GM12864 (cell line): ENCODE results near the gene JCAD.

Experiments used
- DNase-seq: peaks from one replicate; pipeline ENCODE4 v3.0.0-alpha.2; 2011; ENCODE audit warnings: low read depth
- H3K4me3 ChIP-seq: 2 replicates; pipeline ENCODE4 v1.5.1; 2011; ENCODE audit warnings: mild to moderate bottlenecking, low read depth, low read length, control low read depth
- TF ChIP-seq, protein P1 (sequence below): IDR thresholded peaks from 2 replicates; pipeline ENCODE4 v1.5.1; 2011; ENCODE audit warnings: low read depth, mild to moderate bottlenecking, moderate library complexity, low read length, control low read depth, inconsistent platforms; ENCODE audit errors: missing control alignments

The JCAD gene

DNA sequence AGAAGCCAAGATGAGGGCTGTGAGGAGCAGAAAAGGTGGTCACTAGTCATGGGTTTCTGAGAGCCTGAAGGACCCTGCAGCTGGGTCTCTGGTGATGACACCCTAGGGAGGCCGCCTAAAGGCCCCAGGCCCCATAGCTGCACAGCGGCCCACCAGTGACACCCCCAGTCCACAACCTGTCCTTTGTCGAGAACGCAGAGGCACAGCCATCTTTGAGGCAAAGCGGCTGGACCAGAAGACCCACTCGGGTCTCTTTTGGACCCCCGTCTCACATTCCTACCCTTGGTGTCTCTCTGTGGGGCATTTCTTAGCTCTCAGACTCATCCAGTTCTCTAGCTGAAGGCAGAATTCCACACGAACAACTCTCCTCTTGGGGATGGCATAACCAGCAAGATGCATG, 18.8 kb downstream of the JCAD start:
- TF ChIP-seq, protein P1, sequence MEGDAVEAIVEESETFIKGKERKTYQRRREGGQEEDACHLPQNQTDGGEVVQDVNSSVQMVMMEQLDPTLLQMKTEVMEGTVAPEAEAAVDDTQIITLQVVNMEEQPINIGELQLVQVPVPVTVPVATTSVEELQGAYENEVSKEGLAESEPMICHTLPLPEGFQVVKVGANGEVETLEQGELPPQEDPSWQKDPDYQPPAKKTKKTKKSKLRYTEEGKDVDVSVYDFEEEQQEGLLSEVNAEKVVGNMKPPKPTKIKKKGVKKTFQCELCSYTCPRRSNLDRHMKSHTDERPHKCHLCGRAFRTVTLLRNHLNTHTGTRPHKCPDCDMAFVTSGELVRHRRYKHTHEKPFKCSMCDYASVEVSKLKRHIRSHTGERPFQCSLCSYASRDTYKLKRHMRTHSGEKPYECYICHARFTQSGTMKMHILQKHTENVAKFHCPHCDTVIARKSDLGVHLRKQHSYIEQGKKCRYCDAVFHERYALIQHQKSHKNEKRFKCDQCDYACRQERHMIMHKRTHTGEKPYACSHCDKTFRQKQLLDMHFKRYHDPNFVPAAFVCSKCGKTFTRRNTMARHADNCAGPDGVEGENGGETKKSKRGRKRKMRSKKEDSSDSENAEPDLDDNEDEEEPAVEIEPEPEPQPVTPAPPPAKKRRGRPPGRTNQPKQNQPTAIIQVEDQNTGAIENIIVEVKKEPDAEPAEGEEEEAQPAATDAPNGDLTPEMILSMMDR: no peak
- no peak overlapping the region for H3K4me3 ChIP-seq
- DNase-seq: no peak

DNA sequence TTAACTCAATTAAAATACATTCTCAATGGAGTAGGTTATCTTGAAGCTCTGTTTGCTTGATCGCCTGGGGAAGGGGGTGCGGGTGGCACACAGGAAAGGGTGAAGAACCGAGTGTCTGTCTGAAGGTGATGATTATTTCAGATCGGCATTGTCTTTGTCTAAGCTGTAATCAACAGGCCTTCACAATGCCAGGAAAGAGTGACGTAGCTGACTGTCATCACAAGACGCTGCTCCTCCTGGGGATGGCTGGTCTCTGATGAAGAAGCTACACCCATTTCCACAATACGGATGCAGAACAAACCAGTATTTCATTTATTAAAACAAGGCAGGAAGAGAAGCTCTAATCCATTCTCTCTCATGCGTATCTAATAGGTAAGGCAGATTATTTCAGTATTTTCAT, 19.4 kb downstream of the JCAD start:
- no peak overlapping the region for H3K4me3 ChIP-seq
- TF ChIP-seq, protein P1: no peak
- no peak for DNase-seq

GRCh38 chr10:30039567-30039966, 19.8 kb downstream of the JCAD start:
- no peak overlapping the region for H3K4me3 ChIP-seq
- no peak for DNase-seq
- TF ChIP-seq, protein P1: no peak

DNA sequence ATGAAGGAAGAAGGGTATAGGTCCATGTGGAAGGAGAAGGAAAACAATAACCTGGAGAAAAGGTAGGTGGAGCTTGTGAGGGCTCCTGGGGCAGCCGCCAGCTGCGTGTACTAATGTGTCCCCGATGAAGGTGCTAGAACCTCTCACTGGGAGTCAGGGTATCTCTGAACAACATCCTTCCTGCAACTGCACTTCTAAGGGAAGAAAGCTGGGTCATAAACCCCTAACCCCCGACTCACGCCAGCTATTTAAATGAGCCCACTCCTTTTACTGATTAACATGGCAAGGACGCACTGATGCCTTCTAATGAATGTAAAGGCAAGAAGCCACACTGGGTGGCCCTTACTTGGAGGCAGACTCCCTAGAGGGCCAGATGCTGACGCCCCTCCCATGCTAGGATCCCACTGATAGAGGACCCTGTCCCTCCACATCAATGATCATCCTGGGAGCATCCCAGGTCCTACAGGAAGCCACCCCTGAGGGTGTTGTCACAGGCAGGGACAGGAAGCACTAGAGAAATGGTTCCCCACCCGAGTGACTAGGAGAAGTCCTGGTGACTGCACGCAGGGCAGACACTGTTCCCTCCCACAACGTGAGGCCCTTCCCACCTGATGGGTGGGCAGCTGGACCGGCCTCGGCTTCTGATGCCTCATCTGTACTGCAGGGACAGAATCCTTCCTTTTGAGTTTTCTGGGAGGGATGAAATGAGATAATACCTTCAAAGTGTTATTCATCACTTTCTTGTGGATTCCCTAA, 20.4 kb downstream of the JCAD start:
- H3K4me3 ChIP-seq: no peak overlapping the region
- no peak for DNase-seq
- TF ChIP-seq, protein P1: no peak

DNA sequence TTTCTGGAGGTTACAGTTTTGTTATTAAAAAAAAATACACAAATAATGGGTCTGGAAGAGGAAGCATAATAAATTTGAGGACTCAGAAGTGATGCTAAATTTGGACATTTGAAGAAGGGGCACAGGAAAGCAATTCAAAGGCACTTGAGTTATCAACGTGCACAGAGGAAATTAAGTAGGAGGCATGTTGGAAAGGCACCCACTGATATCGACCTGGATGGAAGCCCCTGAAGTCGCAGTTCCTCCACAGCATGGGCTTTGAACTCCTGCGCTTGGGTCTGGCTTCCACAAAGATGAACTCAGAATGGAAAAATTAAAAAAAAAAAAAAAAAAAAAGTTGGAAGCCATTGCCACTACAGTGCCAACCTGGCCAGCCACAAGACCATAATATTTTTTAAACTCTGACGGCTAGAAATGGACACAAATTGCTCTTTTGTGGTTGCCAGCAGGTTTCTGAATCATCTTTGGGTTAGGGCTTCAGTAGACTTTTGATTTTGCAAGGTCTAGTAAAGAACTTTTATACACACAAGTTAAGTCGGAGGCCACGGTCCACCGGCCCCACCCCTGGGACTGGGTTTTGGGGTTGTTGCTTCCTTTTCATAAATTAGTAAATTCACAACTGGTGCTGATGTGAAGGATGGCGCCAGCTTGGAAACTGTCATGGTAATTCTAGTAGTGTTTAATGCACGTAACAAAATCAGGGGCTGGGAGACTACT, 21.6 kb downstream of the JCAD start:
- TF ChIP-seq, protein P1: no peak
- H3K4me3 ChIP-seq: no peak overlapping the region
- DNase-seq: no peak

- no peak overlapping the region for H3K4me3 ChIP-seq
- DNase-seq: no peak
- TF ChIP-seq, protein P1: no peak
These were observed 22.6 kb downstream of the JCAD start for GRCh38 chr10:30036811-30037210.

GRCh38 chr10:30036341-30036740, 23.0 kb downstream of the JCAD start:
- H3K4me3 ChIP-seq: no peak overlapping the region
- DNase-seq: no peak

More at GRCh38 chr10:30036341-30036740, 23.0 kb downstream of the JCAD start:
- TF ChIP-seq, protein P1: no peak
